HFF-Myc (cell line): ENCODE measurements around the gene ETV7.
"Not testable (repeated sequence)": the region's sequence is repeated elsewhere in the genome, so short reads cannot be mapped to it uniquely, and the experiment has no call there.

Source experiments
- DNase-seq: peaks from one replicate; pipeline ENCODE4 v3.0.0-alpha.2; 2011; ENCODE audit warnings: low read depth; ENCODE audit errors: extremely low read depth
- H3K4me3 ChIP-seq: replicated peaks from 2 replicates; pipeline ENCODE4 v1.5.1; 2011; ENCODE audit warnings: low read depth, mild to moderate bottlenecking, control low read depth, low read length
- TF ChIP-seq, protein P1 (sequence below): IDR thresholded peaks from 2 replicates; pipeline ENCODE4 v1.5.1; 2012; ENCODE audit warnings: mild to moderate bottlenecking, low read depth, low read length, control low read depth; ENCODE audit errors: missing control alignments

Gene ETV7

DNA sequence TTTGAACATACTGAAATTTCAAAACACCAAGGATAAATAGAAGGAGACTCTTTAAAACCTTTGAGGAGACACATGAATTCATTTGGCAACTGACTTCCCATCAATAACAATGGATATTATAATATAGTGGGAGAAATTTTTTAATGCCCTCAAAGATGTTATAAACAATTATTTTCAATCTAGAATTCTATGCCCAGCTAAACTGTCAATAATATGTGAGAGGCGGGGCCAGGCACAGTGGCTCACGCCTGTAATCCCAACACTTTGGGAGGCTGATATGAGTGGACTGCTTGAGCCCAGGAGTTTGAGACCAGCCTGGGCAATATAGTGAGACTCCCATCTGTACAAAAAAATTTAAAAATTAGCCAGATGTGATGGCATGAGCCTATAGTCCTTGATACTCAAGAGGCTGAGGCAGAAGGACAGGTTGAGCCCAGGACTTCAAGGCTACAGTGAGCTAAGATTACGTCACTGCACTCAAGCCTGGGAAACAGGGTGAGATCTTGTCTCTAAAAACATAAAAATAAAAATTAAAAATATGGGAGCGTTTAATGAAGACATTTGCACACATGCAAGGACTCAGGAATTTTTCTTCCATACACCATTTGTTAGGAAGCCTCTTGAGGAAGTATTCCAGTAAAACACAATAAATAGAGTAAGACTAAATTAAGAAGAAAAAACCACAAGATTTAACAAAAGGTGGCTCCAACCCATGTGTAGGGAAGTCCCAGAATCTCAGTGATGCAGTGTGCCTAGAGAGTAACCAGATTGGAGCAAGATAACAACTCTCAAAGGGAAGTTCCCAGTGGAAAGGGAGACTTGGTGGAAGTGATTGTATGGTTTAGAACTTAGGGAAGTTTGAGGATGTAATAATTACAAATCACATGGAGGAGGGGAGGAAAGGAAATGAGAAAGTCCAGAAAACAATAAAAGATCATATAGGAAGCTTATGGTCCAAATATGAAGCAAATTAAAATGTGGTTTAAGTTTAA lies 26.3 kb upstream of the ETV7 start:
- DNase-seq, result no peak
- H3K4me3 ChIP-seq, result no peak overlapping the region
- TF ChIP-seq, protein P1, sequence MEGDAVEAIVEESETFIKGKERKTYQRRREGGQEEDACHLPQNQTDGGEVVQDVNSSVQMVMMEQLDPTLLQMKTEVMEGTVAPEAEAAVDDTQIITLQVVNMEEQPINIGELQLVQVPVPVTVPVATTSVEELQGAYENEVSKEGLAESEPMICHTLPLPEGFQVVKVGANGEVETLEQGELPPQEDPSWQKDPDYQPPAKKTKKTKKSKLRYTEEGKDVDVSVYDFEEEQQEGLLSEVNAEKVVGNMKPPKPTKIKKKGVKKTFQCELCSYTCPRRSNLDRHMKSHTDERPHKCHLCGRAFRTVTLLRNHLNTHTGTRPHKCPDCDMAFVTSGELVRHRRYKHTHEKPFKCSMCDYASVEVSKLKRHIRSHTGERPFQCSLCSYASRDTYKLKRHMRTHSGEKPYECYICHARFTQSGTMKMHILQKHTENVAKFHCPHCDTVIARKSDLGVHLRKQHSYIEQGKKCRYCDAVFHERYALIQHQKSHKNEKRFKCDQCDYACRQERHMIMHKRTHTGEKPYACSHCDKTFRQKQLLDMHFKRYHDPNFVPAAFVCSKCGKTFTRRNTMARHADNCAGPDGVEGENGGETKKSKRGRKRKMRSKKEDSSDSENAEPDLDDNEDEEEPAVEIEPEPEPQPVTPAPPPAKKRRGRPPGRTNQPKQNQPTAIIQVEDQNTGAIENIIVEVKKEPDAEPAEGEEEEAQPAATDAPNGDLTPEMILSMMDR, result no peak

DNA sequence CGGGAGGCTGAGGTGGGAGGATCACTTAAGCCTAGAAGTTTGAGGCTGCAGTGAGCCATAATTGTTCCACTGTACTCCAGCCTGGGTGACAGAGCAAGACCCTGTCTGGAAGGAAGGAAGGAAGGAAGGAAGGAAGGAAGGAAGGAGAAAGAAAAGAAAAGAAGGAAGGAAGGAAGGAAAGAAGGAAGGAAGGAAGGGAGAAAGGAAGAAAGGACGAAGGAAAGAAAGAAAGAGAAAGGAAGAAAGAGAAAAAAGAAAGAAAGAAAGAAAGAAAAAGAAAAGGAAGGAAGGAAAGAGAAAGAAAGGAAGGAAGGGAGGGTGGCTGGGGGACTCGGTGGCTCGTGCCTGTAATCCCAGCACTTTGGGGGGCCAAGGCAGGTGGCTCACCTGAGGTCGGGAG lies 22.2 kb upstream of the ETV7 start:
- H3K4me3 ChIP-seq, DNase-seq: not testable (repeated sequence)

DNA sequence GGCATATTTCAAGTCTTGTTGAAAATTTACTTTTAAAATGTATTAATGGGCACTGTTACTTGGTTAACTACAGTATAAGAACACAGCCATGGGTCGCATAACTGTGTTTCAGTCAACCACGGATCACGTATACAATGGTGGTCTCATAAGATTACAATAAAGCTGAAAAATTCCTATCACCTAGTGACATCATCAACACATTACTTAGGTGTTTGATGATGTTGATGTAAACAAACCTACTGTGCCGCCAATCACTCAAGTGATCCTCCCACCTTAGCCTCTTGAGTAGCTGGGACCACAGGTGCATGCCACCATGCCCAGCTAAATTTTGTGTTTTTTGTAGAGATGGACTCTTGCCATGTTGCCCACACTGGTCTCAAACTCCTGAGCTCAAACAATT lies 16.7 kb upstream of the ETV7 start:
- no peak for DNase-seq
- TF ChIP-seq, protein P1, result no peak

DNA sequence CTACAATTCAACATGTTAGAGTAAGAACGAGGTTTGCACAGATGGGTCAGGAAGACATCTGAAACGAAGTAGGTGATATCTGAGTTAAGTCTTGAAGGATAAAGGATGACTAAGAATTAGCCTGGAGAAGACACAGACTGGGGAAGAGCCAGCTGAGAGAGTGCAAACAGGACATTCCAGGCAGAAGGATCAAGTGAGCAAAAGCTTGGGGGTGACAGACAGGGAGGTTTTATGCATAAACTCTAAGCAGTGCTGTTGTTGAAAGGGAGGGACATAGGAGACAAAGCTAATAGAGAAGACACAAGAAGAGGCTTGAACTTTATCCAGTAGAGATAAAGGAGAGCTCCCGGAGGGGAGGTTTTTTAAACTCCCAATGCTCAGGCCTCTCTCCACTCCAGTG lies 15.0 kb upstream of the ETV7 start:
- TF ChIP-seq, protein P1, result no peak
- no peak overlapping the region for H3K4me3 ChIP-seq
- no peak for DNase-seq

More for the DNA sequence above, 16.7 kb upstream of the ETV7 start:
- no peak overlapping the region for H3K4me3 ChIP-seq

DNA sequence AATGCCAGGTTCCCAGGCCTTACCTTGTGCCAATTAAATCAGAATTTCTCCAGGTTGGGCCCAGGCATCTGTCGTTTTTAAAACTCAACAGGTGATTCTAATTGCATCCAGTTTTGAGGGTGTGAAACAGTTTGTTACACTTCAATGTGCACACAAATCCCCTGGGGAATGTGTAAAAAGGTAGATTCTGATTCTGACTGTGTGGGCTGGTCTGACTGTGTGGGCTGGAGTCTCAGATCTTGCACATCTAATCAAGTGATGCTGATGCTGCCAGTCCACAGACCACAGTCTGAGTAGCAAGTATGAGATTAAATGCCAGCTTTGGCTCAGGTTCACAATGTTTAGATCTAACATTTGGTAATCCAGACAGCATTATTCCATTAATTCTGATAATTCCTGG lies 12.5 kb upstream of the ETV7 start:
- DNase-seq, result no peak
- TF ChIP-seq, protein P1, result no peak
- no peak overlapping the region for H3K4me3 ChIP-seq

DNA sequence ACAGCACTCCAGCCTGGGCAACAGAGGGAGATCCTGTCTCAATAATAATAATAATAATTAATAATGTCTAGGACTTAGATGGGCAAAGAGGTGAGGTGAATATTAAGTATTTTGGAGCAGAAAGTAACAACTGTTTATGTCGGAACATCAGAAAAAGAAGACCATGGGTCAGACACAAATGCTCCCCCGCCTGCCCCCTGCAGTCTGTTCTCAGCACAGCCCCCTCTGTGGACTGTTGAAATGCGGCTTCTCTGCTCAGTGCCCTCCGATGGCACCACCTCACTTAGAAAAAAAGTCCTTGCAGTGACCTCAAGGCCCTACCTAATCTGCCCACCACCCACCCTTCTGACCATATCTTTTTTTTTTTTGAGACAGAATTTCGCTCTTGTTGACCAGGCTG lies 5.2 kb upstream of the ETV7 start:
- DNase-seq, result no peak
- H3K4me3 ChIP-seq, result no peak overlapping the region
- TF ChIP-seq, protein P1, result no peak

DNA sequence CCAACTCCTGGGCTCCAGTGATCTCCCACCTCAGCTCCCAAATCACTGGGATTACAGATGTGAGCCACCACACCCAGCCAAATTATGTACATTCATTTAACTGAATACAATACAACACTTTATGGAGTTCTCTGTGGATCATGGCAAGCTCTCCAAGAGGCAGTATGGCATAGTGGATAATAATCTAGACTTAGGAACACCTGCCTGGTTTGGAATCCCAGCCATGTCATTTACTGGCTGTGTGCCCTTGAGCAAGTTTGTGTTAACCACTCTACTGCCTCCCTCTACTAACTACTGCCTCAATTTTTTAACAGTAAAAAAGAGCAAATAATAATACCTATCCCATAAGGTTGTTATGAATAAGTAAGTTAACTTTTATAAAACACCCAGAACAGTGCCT lies 1.9 kb upstream of the ETV7 start:
- TF ChIP-seq, protein P1, result no peak
- no peak overlapping the region for H3K4me3 ChIP-seq
- DNase-seq, result no peak
